ENCODE results near the gene CYP1A2.

GRCh38 chr15:74763416-74763815, 14.8 kb downstream of the CYP1A2 start:
- TF ChIP-seq YY1 (IDR thresholded peaks at IDR 0.05; ENCODE audit: low read depth), result no peak
- TF ChIP-seq JUND (IDR thresholded peaks at IDR 0.05), result no peak
- TF ChIP-seq CTCF (IDR thresholded peaks at IDR 0.05), result no peak
- TF ChIP-seq, protein P1, sequence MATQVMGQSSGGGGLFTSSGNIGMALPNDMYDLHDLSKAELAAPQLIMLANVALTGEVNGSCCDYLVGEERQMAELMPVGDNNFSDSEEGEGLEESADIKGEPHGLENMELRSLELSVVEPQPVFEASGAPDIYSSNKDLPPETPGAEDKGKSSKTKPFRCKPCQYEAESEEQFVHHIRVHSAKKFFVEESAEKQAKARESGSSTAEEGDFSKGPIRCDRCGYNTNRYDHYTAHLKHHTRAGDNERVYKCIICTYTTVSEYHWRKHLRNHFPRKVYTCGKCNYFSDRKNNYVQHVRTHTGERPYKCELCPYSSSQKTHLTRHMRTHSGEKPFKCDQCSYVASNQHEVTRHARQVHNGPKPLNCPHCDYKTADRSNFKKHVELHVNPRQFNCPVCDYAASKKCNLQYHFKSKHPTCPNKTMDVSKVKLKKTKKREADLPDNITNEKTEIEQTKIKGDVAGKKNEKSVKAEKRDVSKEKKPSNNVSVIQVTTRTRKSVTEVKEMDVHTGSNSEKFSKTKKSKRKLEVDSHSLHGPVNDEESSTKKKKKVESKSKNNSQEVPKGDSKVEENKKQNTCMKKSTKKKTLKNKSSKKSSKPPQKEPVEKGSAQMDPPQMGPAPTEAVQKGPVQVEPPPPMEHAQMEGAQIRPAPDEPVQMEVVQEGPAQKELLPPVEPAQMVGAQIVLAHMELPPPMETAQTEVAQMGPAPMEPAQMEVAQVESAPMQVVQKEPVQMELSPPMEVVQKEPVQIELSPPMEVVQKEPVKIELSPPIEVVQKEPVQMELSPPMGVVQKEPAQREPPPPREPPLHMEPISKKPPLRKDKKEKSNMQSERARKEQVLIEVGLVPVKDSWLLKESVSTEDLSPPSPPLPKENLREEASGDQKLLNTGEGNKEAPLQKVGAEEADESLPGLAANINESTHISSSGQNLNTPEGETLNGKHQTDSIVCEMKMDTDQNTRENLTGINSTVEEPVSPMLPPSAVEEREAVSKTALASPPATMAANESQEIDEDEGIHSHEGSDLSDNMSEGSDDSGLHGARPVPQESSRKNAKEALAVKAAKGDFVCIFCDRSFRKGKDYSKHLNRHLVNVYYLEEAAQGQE (IDR thresholded peaks at IDR 0.05; ENCODE audit: low read depth, low read length), result no peak
- no peak for TF ChIP-seq RFX5 (IDR thresholded peaks at IDR 0.05; ENCODE audit: low read length)
- TF ChIP-seq FOXM1 (IDR thresholded peaks at IDR 0.05; ENCODE audit: low read depth), result no peak
- TF ChIP-seq GABPA (IDR thresholded peaks at IDR 0.05; ENCODE audit: low read depth), result no peak
- no peak for TF ChIP-seq RCOR1 (IDR thresholded peaks at IDR 0.05; ENCODE audit: low read length)
- no peak for TF ChIP-seq EP300 (IDR thresholded peaks at IDR 0.05; ENCODE audit: borderline replicate concordance in 1 of 2, low read depth in 1 of 2, low read length in 1 of 2)
- TF ChIP-seq MAX (IDR thresholded peaks at IDR 0.05; ENCODE audit: low read depth), result no peak
- TF ChIP-seq RAD21 (IDR thresholded peaks at IDR 0.05; ENCODE audit: low read length), result no peak

Measured in SK-N-SH (cell line).